Measurements from ENCODE around the gene CMIP. TPM values are rescaled to one million over a fixed set of nuclear protein-coding genes. Genes with fewer than 3 reads are reported as not detected.

Gene CMIP
- total RNA-seq, 2 donors from 2014 or later = 30.1 to 95.1 TPM

- Histone ChIP-seq H3K4me1 (replicated peaks) (peaks cover 11% of the 10 kb centered on the region), H3K36me3 (no peaks in the 10 kb centered on the region), H3K27ac (peak overlapping the region; percentile 72 to 76), H3K27me3 (replicated peaks; ENCODE audit: insufficient read depth) (no peaks in the 10 kb centered on the region), H3K9me3 (no peaks in the 10 kb centered on the region), H3K4me3 (no peak overlapping the region)
- intact Hi-C loops (cut with DNase I) = no loop called here
- 71% methylated on average over 21 of the region's 21 CpGs for WGBS
- DNase-seq (ENCODE audit: low spot score) = no peak
- TF ChIP-seq CTCF (IDR thresholded peaks at IDR 0.05) (peak in 1 of 4 experiments; percentile 9), POLR2A (IDR thresholded peaks at IDR 0.05) (no peak)
These were observed 138.2 kb downstream of the CMIP start for GRCh38 chr16:81582655-81583441.

GRCh38 chr16:81583893-81584631, 139.5 kb downstream of the CMIP start:
- H3K4me3 ChIP-seq = no peak overlapping the region
- no peaks in the 10 kb centered on the region for H3K9me3 ChIP-seq
- H3K4me1 ChIP-seq (replicated peaks) = peaks cover 11% of the 10 kb centered on the region
- H3K27me3 ChIP-seq (replicated peaks; ENCODE audit: insufficient read depth) = no peaks in the 10 kb centered on the region
- H3K27ac ChIP-seq = peak overlapping the region in 1 of 2 donors; percentile 57
- intact Hi-C loops (cut with DNase I) = no loop called here
- no peak for DNase-seq (ENCODE audit: low spot score)
- no peaks in the 10 kb centered on the region for H3K36me3 ChIP-seq
- 78% methylated on average over 14 of the region's 14 CpGs for WGBS
- TF ChIP-seq POLR2AphosphoS5 (IDR thresholded peaks at IDR 0.05) (peak; percentile 77), CTCF (IDR thresholded peaks at IDR 0.05) (no peak)

GRCh38 chr16:81585785-81586184, 141.2 kb downstream of the CMIP start:
- peaks cover 11% of the 10 kb centered on the region for H3K4me1 ChIP-seq (replicated peaks)
- 80% methylated on average over 8 of the region's 8 CpGs for WGBS
- intact Hi-C loops (cut with DNase I) = no loop called here

GRCh38 chr16:81586417-81586816, 141.8 kb downstream of the CMIP start:
- Histone ChIP-seq H3K9me3 (no peaks in the 10 kb centered on the region), H3K36me3 (no peaks in the 10 kb centered on the region), H3K27ac (no peak overlapping the region), H3K4me3 (no peak overlapping the region), H3K27me3 (replicated peaks; ENCODE audit: insufficient read depth) (no peaks in the 10 kb centered on the region), H3K4me1 (replicated peaks) (peaks cover 10% of the 10 kb centered on the region)
- 71% methylated on average over 7 of the region's 7 CpGs for WGBS
- no peak for DNase-seq (ENCODE audit: low spot score)
- no peak for TF ChIP-seq POLR2AphosphoS5 (IDR thresholded peaks at IDR 0.05)
- no peak for TF ChIP-seq POLR2A (IDR thresholded peaks at IDR 0.05)
- no peak for TF ChIP-seq CTCF (IDR thresholded peaks at IDR 0.05)
- intact Hi-C loops (cut with DNase I) = no loop called here

More at GRCh38 chr16:81585785-81586184, 141.2 kb downstream of the CMIP start:
- Histone ChIP-seq H3K9me3 (no peaks in the 10 kb centered on the region), H3K36me3 (no peaks in the 10 kb centered on the region), H3K4me3 (no peak overlapping the region), H3K27ac (no peak overlapping the region), H3K27me3 (replicated peaks; ENCODE audit: insufficient read depth) (no peaks in the 10 kb centered on the region)
- DNase-seq (ENCODE audit: low spot score) = no peak
- TF ChIP-seq POLR2AphosphoS5 (IDR thresholded peaks at IDR 0.05) (no peak), CTCF (IDR thresholded peaks at IDR 0.05) (peak in 1 of 4 experiments; percentile 6), POLR2A (IDR thresholded peaks at IDR 0.05) (no peak)

Data from prostate gland (tissue), 2 donors.